HG03575 (cell line): Measurements from ENCODE around the gene KLF9.

Experiments
- ATAC-seq: cut with Tn5 transposase; IDR thresholded peaks from one replicate; pipeline ENCODE4 v1.9.1; 2021; ENCODE audit not compliant: unreplicated experiment, insufficient number of reproducible peaks, low FRiP score; ENCODE audit errors: extremely low read depth

The KLF9 gene

DNA sequence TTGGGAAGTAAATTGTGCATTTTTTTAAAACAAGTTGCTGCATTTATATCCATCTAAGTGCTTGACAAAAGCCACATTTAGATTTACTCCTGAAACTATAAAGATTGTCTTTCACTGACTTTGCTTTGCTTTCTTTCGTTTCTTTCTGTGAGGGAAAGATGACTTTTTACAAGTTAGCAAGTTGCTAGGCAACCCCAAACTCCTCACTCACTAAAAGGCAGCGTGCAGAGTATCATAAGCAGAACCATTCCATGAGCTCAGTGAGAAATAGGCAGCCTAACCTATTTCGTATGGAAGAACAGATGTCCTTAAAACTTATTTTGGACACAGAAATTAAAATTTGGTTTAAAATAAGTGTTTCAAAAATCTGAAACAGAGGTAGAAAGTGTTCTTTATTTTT is 29.0 kb downstream of the KLF9 start:
- ATAC-seq = no peak

DNA sequence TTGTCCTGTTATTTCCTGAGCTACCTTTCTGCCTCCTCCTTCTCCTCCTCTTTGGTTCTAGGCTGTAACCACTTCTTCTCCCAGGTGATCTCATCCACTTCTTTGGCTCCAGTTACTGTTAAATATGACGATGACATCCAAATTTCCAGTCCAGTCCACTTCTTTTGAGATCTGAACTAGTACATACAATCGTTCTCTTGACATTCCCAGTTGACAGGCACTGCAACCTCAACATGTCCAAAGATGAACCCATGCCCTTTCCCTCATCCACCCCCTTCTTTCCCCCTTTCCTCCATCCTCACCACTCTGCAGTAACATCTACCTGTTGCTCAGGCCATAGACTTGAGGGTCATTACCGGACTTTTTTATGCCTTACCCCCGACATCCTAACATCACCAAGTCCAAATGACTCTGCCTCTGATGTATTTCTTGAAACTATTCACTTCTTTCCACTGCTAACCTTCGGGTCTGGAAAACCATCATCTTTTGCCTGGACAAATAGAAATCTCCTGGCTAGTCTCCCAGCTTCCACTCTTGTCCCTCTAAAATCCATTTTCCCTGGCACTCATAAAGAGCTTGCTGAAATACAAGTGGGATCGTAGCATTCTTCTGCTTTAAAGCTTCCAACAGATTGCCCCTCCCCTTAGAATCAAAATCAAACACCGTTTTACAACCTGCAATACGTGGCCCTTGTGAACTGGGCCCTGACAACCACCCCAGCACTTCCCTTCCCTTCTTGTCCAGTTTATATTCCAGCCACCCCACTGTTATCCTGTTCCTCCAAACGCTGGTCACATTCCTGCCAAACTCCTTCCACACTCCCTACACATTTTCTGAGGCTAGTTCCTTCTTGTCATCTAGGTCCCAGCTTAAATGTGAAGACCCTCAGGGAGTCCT is 31.5 kb downstream of the KLF9 start:
- ATAC-seq = no peak

DNA sequence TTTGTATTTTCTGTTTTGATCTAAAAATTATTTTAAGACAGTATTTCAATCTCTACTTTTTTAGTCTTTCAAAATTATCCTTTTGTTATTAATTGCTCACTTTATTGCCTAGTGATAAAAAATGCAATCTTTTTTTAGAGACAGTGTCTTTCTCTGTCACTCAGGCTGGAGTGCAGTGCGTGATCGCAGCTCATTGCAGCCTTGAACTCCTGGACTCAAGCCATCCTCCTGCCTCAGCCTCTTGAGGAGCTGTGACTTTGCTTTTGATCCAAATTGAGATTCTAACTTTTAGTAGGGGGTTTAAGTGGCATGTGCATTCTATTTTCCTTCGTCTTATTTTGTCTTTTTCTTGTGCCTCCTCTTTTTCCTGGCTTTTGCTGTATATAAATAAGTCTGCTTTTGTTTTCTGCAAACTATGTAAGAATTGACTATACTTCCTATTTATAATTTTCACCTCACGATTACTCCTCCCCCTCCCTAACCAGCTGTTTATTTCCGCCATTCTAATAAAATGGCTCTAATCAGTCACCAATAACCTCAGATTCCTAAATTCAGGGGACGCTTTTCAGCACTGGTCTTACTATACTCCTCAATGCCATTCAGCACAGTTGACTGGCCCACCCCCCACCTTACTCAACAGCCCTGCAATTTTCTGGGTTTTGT is 32.3 kb downstream of the KLF9 start:
- no peak for ATAC-seq

DNA sequence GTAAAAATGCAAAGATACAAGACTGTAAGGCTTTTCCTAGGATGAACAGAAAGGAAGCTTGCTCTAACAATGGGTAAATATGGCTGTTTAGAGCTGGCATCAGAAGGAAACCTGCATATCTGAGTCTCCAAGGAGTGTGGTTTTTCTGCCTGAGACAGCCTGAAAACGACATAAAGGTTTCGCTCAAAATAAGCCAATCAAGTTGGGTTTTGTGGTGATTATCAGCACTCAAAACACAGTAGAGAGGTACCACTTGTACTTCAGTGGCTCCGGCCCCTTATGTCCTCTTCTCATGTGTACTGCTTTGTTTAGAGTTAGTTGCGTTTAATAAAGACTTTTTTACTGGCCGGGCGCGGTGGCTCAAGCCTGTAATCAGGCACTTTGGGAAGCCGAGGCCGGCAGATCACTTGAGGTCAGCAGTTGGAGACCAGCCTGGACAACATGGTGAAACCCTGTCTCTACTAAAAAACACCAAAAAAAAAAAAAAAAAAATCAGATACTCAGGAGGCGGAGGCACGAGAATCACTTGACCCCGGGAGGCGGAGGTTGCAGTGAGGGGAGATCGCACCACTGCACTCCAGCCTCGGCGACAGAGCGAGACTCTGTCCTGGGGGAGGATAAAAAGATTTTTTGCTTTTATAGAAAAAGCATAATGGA is 39.4 kb downstream of the KLF9 start:
- ATAC-seq = no peak

DNA sequence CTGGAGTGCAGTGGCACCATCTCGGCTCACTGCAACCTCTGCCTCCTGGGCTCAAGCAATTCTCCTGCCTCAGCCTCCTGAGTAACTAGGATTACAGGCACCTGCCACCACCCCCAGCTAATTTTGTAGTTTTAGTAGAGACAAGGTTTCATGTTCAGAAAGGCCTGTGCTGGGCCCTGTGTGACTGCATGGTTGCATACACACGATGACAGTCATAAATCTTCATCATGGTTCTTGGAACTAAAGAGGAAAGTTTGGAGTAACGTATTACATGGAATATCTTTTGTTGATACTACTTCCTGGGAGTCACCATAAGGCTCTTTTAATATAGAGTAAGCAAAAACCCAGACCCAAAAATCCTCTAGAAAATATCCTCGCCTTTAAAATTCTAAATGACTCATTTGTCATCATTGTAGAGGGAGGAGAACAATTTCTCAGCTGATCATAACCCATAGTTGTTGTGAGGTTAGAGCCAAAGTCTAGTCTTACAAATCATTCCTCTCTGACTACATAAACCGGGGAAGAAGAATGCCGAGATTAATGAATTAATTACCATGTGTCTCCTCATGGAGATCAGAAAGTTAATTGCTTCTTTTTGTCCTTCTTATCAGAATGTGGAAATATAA is 47.0 kb downstream of the KLF9 start:
- ATAC-seq = no peak

DNA sequence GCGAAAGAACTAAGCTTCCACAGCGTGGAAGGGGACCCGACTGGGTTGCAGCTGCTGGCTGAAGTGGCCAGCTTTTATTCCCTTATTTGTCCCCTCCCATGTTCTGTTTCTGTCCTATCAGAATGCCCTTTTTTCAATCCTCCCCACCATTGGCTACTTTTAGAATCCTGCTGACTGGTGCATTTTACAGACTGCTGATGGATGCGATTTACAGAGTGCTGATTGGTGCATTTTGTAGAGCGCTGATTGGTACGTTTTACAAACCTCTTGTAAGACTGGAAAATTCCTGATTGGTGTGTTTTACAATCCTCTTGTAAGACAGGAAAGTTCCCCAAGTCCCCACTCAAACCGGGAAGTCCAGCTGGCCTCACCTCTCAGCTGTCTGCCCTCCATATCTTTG is 50.7 kb downstream of the KLF9 start:
- no peak for ATAC-seq

DNA sequence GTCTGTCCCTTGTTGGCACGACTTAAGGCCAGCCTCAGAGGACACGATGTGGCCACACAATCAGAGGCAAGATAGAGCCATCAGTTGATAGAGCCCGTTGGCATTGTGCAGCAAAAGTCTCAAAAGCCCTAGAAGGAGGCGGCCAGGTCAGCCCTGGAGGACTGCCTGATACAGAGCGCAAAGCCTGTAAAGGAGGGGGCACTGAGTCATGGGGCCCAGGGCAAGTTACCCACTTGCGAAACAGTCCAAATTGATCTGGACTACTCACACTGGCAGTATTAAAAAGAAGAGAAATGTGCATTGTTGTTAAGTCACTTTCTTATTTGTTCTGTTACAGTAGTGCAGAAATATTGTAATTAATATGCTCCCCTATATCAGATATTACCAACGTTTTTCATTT is 51.5 kb downstream of the KLF9 start:
- no peak for ATAC-seq

DNA sequence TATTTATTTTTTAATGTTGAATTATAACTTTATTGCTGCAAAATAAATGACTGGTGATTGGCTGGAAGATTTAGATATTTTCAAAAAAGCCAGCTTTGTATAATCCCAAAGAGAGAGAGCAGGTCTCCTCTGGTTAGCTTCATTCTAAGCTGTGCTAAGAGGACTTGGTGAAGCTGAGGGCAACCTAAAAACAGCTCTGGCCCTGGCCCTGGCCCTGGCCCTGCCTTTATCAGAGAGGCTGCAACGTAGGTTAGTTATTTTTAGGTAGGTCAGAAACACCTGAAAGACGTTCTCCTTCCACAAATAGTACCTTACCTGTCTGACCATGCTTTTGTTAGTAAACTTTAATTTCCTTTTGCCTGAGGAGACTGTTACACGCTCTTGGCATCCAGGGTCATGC is 58.7 kb downstream of the KLF9 start:
- no peak for ATAC-seq

DNA sequence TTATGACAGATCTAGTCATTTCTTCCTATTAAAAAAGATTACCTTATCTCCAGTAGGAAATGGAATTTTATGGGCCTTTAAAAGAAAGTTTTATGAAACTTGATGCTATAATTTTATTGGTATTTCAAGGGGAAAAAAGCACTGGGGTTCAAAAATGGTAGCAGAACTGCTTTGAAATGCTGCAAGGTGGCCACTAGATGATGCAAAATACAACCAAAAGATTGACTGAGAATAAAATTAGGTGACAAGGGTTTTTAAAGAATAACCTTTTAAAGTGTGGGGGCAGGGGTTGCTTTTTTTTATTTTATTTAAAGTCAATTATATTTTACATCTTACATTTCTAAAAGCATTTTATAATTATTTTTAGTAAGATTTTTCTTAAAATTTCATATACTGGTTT is 61.7 kb downstream of the KLF9 start:
- no peak for ATAC-seq

DNA sequence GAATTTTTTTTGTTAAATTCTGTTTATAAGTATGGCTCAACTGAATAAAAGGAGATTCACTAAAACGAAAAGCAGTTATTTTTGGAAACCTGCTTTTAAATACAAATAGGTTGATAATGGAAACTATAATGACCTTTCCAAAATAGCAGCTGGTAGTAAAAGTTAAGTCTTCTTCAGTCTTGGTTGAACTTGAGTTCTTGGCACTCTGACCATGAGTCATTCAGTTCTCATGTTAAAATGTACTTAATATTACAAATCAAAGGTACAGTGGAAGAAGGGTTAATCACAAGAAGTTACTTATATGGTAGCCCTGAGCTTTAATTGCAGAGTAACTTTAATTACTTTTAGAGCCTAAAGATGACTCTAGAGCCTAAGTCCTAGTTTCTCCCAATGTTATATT is 62.1 kb downstream of the KLF9 start:
- no peak for ATAC-seq

DNA sequence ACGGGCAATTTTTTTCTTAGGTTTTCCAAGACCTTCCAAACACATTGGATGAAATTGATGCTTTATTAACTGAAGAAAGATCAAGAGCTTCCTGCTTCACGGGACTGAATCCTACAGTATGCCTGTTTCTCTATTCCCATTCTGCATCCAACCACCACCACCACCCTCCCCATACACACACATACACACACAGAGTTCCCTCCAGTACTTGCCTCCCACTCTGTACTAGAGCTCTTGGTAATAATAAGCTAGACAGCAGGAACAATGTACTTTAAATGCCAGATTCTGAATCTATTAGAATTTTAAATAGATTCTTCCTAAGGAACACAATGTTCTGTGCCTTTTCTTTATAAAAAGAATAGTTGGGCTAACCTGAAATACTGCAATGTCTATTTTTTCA is 67.4 kb downstream of the KLF9 start:
- ATAC-seq = no peak

DNA sequence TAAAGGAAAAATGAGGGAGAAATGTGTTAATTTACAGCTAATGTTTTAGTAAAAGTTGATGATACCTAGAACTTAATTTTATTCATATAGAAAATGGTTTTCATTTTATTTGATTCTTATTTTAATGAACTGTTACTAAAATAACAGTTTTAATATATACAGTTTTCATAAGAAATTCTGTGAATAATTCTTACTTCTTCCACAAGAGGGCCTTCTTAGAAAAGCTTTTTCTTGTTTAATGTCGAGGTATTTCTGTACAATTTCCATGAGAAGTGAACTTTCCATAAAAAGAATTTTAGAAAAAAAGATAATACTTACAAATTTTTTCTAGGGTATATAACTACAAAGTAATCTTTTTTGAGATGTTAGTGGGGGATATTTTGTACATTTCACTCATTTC is 73.9 kb downstream of the KLF9 start:
- no peak for ATAC-seq
